ENCODE measurements around the gene GOLGA3. TPM values are rescaled to one million over a fixed set of nuclear protein-coding genes. Genes with fewer than 3 reads are reported as not detected.

The GOLGA3 gene
- total and polyA plus RNA-seq, 10 of the 15 experiments (the other 5 are each of a cell fraction or from before 2014, with no cell fraction given), result 2.0 to 42.7 (median 15.2) TPM

GRCh38 chr12:132789099-132789471 is 39.6 kb downstream of the GOLGA3 start:
- no peaks in the 10 kb centered on the region for H3K79me2 ChIP-seq (ENCODE audit: control insufficient read depth, insufficient read depth, low read length)
- no peak overlapping the region for H3K9ac ChIP-seq (ENCODE audit: control insufficient read depth, insufficient read depth, low read length)
- FAIRE-seq (no peak), ATAC-seq (no peak), DNase-seq (ENCODE audit: low read depth, low spot score) (no peak)
- CTCF ChIA-PET, result no interaction called here
- in situ Hi-C loops (cut with MboI) (no loop called here), intact Hi-C loops (cut with micrococcal nuclease; ENCODE audit: unreplicated experiment) (no loop called here)
- H3K4me3 ChIP-seq, result no peak overlapping the region
- H3K36me3 ChIP-seq (ENCODE audit: control insufficient read depth in 2 of 2, insufficient read depth in 2 of 2, low read length in 1 of 2), result peaks cover 27 to 40% of the 10 kb centered on the region in 2 experiments
- RAD21 ChIA-PET (ENCODE audit: unreplicated experiment), result no interaction called here
- no peaks in the 10 kb centered on the region; the same call in 2 of the 3 replicates for H3K9me3 ChIP-seq (replicated peaks; ENCODE audit: control insufficient read depth, insufficient read depth, low read length)
- no peaks in the 10 kb centered on the region for H4K20me1 ChIP-seq (ENCODE audit: control insufficient read depth, insufficient read depth)
- 100% methylated on average over 18 of the region's 21 CpGs for WGBS (ENCODE audit: insufficient coverage, insufficient replicate concordance, low lambda C conversion rate, missing lambda C conversion rate)
- H2AFZ ChIP-seq (ENCODE audit: control insufficient read depth, low read depth, low read length), result no peak overlapping the region
- SMC1A ChIA-PET (ENCODE audit: uncharacterized antibody, unreplicated experiment), result no interaction called here
- BruUV-seq (replicated peaks), result no TSS peak
- POLR2A ChIA-PET, result no interaction called here
- no peak for TF ChIP-seq YY1 (IDR thresholded peaks at IDR 0.05; ENCODE audit: low read depth, low read length)
- TF ChIP-seq TCF12 (IDR thresholded peaks at IDR 0.05; ENCODE audit: low read depth, low read length), result no peak
- no peak for TF ChIP-seq MXI1 (IDR thresholded peaks at IDR 0.05; ENCODE audit: low read depth, low read length)
- no peak for TF ChIP-seq ZNF217 (IDR thresholded peaks at IDR 0.05)
- TF ChIP-seq FOXM1 (IDR thresholded peaks at IDR 0.05; ENCODE audit: low read depth, low read length), result no peak
- no peak for TF ChIP-seq NFYB (IDR thresholded peaks at IDR 0.05; ENCODE audit: insufficient read depth, low read depth, low read length)
- TF ChIP-seq STAT1 (conservative IDR thresholded peaks at IDR 0.05), result no peak
- no peak for TF ChIP-seq HSF1 (IDR thresholded peaks at IDR 0.05; ENCODE audit: low read depth, low read length)
- TF ChIP-seq SUPT20H (IDR thresholded peaks at IDR 0.05; ENCODE audit: borderline replicate concordance, control insufficient read depth, low read depth, low read length), result no peak
- TF ChIP-seq ZNF274 (IDR thresholded peaks at IDR 0.05; ENCODE audit: insufficient read depth, insufficient read length), result no peak
- TF ChIP-seq ZZZ3 (IDR thresholded peaks at IDR 0.05; ENCODE audit: control insufficient read depth, insufficient read length, low read depth), result no peak
- no peaks in the 10 kb centered on the region for H3K4me1 ChIP-seq (ENCODE audit: control insufficient read depth, insufficient read depth, low read length)
- no peak overlapping the region for H3K4me2 ChIP-seq (ENCODE audit: control insufficient read depth, insufficient read depth)
- no peaks in the 10 kb centered on the region for H3K27me3 ChIP-seq (replicated peaks in 1 of 2; ENCODE audit: control insufficient read depth in 2 of 2, insufficient read depth in 2 of 2, low read length in 1 of 2)
- H3K27ac ChIP-seq (ENCODE audit: control insufficient read depth, insufficient read depth), result no peak overlapping the region

Measured in GM12878 (cell line).